NB4 (cell line): ENCODE measurements around the gene DOK6.

Source experiments
- DNase-seq: peaks from one replicate; pipeline ENCODE4 v3.0.0; 2010; ENCODE audit warnings: low read depth
- H3K4me3 ChIP-seq: one replicate; pipeline ENCODE4 v1.5.1; 2011; ENCODE audit warnings: mild to moderate bottlenecking, low read depth, low read length, moderate library complexity
- CTCF ChIP-seq: IDR thresholded peaks from one replicate; pipeline ENCODE4 v1.5.1; 2012; ENCODE audit warnings: low read depth, low read length
- MAX ChIP-seq: IDR thresholded peaks from 2 replicates; pipeline ENCODE4 v1.6.1; 2011; ENCODE audit warnings: low read depth, low read length
- MYC ChIP-seq: IDR thresholded peaks from 2 replicates; pipeline ENCODE4 v1.6.1; 2011; ENCODE audit warnings: low read depth, low read length
- POLR2A ChIP-seq: IDR thresholded peaks from 2 replicates; pipeline ENCODE4 v1.6.1; 2011; ENCODE audit warnings: mild to moderate bottlenecking; ENCODE audit not compliant: insufficient read length; ENCODE audit errors: extremely low read depth

The DOK6 gene

DNA sequence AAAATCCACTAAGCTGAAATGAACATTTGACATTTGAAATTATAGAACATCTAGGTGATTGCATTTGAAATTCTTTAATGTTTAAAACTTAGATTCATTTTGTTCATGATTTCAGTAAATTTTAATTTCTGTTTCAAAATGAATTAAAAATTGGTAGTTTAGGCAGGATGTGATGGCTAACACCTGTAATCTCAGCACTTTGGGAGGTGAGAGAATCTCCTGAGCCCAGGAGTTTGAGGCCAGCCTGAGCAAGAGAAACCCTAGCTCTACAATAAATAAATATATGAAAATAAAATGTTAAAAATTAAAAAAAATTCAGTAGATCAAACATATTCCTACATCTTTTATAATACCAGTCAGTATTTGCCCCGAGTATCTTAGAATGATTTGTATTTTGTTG, 330.0 kb downstream of the DOK6 start:
- TF ChIP-seq MAX (no peak), POLR2A (no peak), MYC (no peak), CTCF (no peak)
- DNase-seq, result no peak

DNA sequence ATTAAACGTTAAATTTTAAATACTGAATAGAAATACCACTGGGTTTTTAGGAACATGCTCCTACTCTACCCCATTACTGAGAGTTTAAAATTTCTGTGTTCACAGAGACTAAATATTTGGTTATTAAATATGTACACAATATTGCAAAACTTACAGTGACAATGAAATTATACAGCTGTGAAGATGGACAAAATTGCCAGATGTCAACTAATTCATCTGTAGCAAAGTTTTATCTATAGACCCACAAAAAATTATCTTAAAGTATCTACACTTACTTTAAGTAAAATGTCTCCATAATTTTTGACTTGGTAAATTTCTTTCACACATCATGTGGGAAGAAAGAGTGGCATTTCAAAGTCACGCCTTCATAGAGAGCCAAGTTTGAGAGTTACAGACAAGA, 333.8 kb downstream of the DOK6 start:
- TF ChIP-seq MYC (no peak), MAX (no peak), CTCF (no peak), POLR2A (no peak)
- H3K4me3 ChIP-seq, result no peak overlapping the region
- DNase-seq, result no peak

More for the DNA sequence above, 330.0 kb downstream of the DOK6 start:
- H3K4me3 ChIP-seq, result no peak overlapping the region

DNA sequence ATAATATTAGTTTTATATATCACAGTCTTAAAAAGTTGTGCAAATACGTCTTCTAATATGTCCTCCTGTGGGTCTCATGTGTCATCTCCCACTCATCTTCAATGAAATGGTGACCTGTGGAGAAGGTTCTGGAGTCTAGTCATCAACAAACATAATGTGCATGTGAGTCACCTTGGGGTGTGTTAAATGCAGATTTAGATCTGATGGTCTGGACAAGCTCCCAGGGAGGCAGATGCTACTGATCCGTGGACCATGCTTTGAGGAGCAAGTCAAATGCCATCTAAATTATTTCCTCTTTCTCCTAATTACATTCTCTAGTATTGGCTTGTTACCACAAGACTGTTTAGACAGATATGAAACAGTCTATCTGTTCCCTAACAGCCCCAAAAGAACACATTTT, 336.0 kb downstream of the DOK6 start:
- no peak overlapping the region for H3K4me3 ChIP-seq
- no peak for DNase-seq
- TF ChIP-seq CTCF (no peak), MAX (no peak), MYC (no peak)

- no peak overlapping the region for H3K4me3 ChIP-seq
- no peak for TF ChIP-seq POLR2A
- TF ChIP-seq MAX, result no peak
- DNase-seq, result no peak
These were observed 337.2 kb downstream of the DOK6 start for GRCh38 chr18:69737851-69738250.

- TF ChIP-seq MYC, result no peak
- TF ChIP-seq POLR2A, result no peak
- TF ChIP-seq MAX, result no peak
- TF ChIP-seq CTCF, result no peak
- no peak overlapping the region for H3K4me3 ChIP-seq
- no peak for DNase-seq
These were observed 346.7 kb downstream of the DOK6 start for GRCh38 chr18:69747388-69747787.

GRCh38 chr18:69752737-69753380, 352.2 kb downstream of the DOK6 start:
- no peak for DNase-seq
- H3K4me3 ChIP-seq, result no peak overlapping the region
- no peak for TF ChIP-seq MAX
- TF ChIP-seq CTCF, result no peak
- no peak for TF ChIP-seq MYC
- TF ChIP-seq POLR2A, result no peak
